OCI-LY1 (cell line): Measurements from ENCODE around the gene DDOST.

Source experiments
- CTCF ChIP-seq: fragments of 200-600 bp; sonication (generic), shearing (Covaris generic); IDR thresholded peaks from 2 replicates; pipeline ENCODE4 v1.5.1; 2017; ENCODE audit warnings: mild to moderate bottlenecking, antibody characterized with exemption, low read length, moderate library complexity, mixed read lengths
- EZH2 ChIP-seq: fragments of 200-600 bp; sonication (generic), shearing (Covaris generic); IDR thresholded peaks from 2 replicates; pipeline ENCODE4 v1.8.0; 2017; ENCODE audit warnings: borderline replicate concordance, mixed run types, mild to moderate bottlenecking, antibody characterized with exemption, low read length, moderate library complexity, mixed read lengths

GRCh38 chr1:20699558-20699957, 38.4 kb upstream of the DDOST start:
- TF ChIP-seq CTCF (no peak), EZH2 (no peak)
